ENCODE data around the gene MARCHF5.

DNA sequence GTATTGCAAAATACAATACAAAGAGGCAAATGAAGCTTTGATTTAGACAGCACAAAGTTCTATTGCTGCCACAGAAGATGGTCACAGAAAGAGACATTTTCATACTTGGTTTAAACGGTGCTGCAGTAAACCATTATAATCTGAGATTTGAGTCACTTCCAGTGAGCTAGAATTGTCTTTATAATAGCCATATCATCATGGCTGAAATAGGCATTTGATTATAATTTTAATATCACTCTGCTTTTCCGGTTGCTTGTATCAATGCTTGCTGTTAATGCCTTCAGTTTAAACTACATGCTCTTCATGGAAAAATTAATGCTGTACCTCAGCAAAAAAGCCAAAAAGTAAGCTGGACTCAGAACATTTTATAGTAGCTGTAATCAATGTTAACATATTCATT, 48.6 kb upstream of the MARCHF5 start:
- no peak for TF ChIP-seq CTCF (IDR thresholded peaks at IDR 0.05)
- TF ChIP-seq ZFX (IDR thresholded peaks at IDR 0.05; ENCODE audit: borderline replicate concordance) = no peak

Data from 22Rv1 (cell line).